A549 (cell line): ENCODE results near the gene EVX2. TPM values are rescaled to one million over a fixed set of nuclear protein-coding genes. Genes with fewer than 3 reads are reported as not detected.

Experiments used
- ATAC-seq, 2 experiments: fragments of 200-7000 bp in 1 of 2; fragments of >200 bp in 1 of 2; cut with Nextera tagmentation in 1 of 2; cut with Tn5 transposase in 1 of 2; 3 replicates each; pipeline versions ENCODE4 v1.8.0 to v1.9.1; 2018 to 2020; ENCODE audit warnings: mild to moderate bottlenecking in 1 of 2, moderate library complexity in 1 of 2
- CTCF ChIA-PET: fragments of 300-600 bp; sonication (Branson Sonifier 250); formaldehyde crosslinking; extraction: SDS; loops from one replicate; lab custom pipeline; 2021; ENCODE audit warnings: antibody characterized with exemption, inconsistent platforms; lab: Yijun Ruan, JAX
- POLR2A ChIA-PET: fragments of 350-600 bp; formaldehyde crosslinking; extraction: SDS; loops from one replicate; lab custom pipeline; 2021; ENCODE audit warnings: antibody characterized with exemption, inconsistent platforms; lab: Yijun Ruan, JAX
- DNase-seq, 2 experiments: peaks; one replicate each; pipeline versions ENCODE4 v3.0.0 to v3.0.0-alpha.2; 2011 to 2016; ENCODE audit warnings: low read depth in 1 of 2, low spot score in 1 of 2
- FAIRE-seq: peaks from 2 replicates; lab custom pipeline; 2011; peaks lifted over from hg19 to GRCh38; lab: Jason Lieb, UNC
- H3K27ac ChIP-seq, 2 experiments: fragments of >200 bp; sonication (Bioruptor Twin); formaldehyde crosslinking; 3 replicates each; pipeline ENCODE4 v1.5.1; 2016 to 2017
- H3K4me1 ChIP-seq: fragments of >200 bp; sonication (Bioruptor Twin); formaldehyde crosslinking; 3 replicates; pipeline ENCODE4 v1.6.1; 2016
- H3K4me2 ChIP-seq: fragments of >200 bp; sonication (Bioruptor Twin); formaldehyde crosslinking; 3 replicates; pipeline ENCODE4 v1.6.1; 2016
- H3K4me3 ChIP-seq: fragments of >200 bp; sonication (Bioruptor Twin); formaldehyde crosslinking; 3 replicates; pipeline ENCODE4 v1.5.1; 2016
- H3K9me3 ChIP-seq: fragments of >200 bp; sonication (Bioruptor Twin); formaldehyde crosslinking; 3 replicates; pipeline ENCODE4 v1.6.1; 2016
- CHD4 ChIP-seq: fragments of 200-600 bp; sonication (generic); IDR thresholded peaks from 2 replicates; pipeline ENCODE4 v1.6.1; 2016; ENCODE audit warnings: antibody characterized with exemption, mild to moderate bottlenecking, borderline replicate concordance
- EHF ChIP-seq: fragments of 250-450 bp; sonication (Bioruptor Pico); IDR thresholded peaks from 2 replicates; pipeline ENCODE4 v1.5.0; 2020; ENCODE audit warnings: mild to moderate bottlenecking
- EP300 ChIP-seq, 2 experiments: fragments of >200 bp; sonication (Bioruptor Twin); formaldehyde crosslinking; IDR thresholded peaks; 2 replicates in 1 of 2; 3 replicates in 1 of 2; pipeline ENCODE4 v1.6.1; 2016 to 2017
- HES2 ChIP-seq: fragments of >200 bp; sonication (Bioruptor Twin); formaldehyde crosslinking; IDR thresholded peaks from 2 replicates; pipeline ENCODE4 v1.6.1; 2016
- HOXB5 ChIP-seq: fragments of 250-450 bp; sonication (Bioruptor Pico); IDR thresholded peaks from 2 replicates; pipeline ENCODE4 v1.5.0; 2020; ENCODE audit warnings: mild to moderate bottlenecking, moderate library complexity
- MAZ ChIP-seq: fragments of 150-350 bp; IDR thresholded peaks from 2 replicates; pipeline ENCODE4 v1.6.1; 2014; ENCODE audit warnings: antibody characterized with exemption, low read depth, low read length, borderline replicate concordance
- MYC ChIP-seq: IDR thresholded peaks from 2 replicates; pipeline ENCODE4 v1.6.1; 2012; ENCODE audit warnings: mild to moderate bottlenecking, inconsistent platforms, low read length, improper control_type of control experiment, borderline replicate concordance
- NR3C1 ChIP-seq: fragments of >200 bp; sonication (Bioruptor Twin); formaldehyde crosslinking; IDR thresholded peaks from 3 replicates; pipeline ENCODE4 v1.6.1; 2017
- PBX3 ChIP-seq: IDR thresholded peaks from 2 replicates; pipeline ENCODE4 v1.6.1; 2012
- POLR2AphosphoS2 ChIP-seq: conservative IDR thresholded peaks from 2 replicates; pipeline ENCODE4 v1.6.1; 2012; ENCODE audit warnings: low read length, improper control_type of control experiment, inconsistent platforms
- RFX5 ChIP-seq: fragments of 450-650 bp; IDR thresholded peaks from 2 replicates; pipeline ENCODE4 v1.7.1; 2014; ENCODE audit warnings: antibody characterized with exemption, mild to moderate bottlenecking, moderate library complexity
- SMC3 ChIP-seq: fragments of >200 bp; sonication (Bioruptor Twin); formaldehyde crosslinking; IDR thresholded peaks from 3 replicates; pipeline ENCODE4 v1.6.1; 2018; ENCODE audit warnings: inconsistent platforms
- TFCP2L1 ChIP-seq: fragments of 250-450 bp; sonication (Bioruptor Pico); IDR thresholded peaks from 2 replicates; pipeline ENCODE4 v1.5.0; 2021; ENCODE audit warnings: mild to moderate bottlenecking
- TP53 ChIP-seq: fragments of 250-450 bp; sonication (Bioruptor Pico); IDR thresholded peaks from 2 replicates; pipeline ENCODE4 v1.5.0; 2021; ENCODE audit warnings: mild to moderate bottlenecking, moderate library complexity
- ZC3H11A ChIP-seq: fragments of 450-650 bp; IDR thresholded peaks from 2 replicates; pipeline ENCODE4 v1.6.1; 2014; ENCODE audit warnings: antibody characterized with exemption, mild to moderate bottlenecking
- ZNF302 ChIP-seq: fragments of 250-450 bp; sonication (Bioruptor Pico); IDR thresholded peaks from 2 replicates; pipeline ENCODE4 v1.9.0; 2021; ENCODE audit warnings: inconsistent platforms, mild to moderate bottlenecking, moderate library complexity
- WGBS: methylation state at CpG from one replicate; pipeline ENCODE4 v1.1.6; 2017; ENCODE audit errors: missing lambda C conversion rate; 5-methylcytosine and 5-hydroxymethylcytosine counted together
- polyA plus RNA-seq, 4 experiments: library from polyadenylated mRNA; depleted of rRNA in 3 of 4; stranded (reverse); fragments of >200 nt; fragmentation: RNase III in 1 of 4; extraction: RNeasy Plus Mini Kit Qiagen cat#74134 plus additional on column Dnase treatment in 1 of 4; gene quantifications; 2 replicates in 3 of 4; 3 replicates in 1 of 4; pipeline ENCODE4 v1.2.3, GENCODE V29; 2011 to 2017

The EVX2 gene
- polyA plus RNA-seq, 2 of the 4 experiments (the other 2 are of a cell fraction) = 0.03 TPM; not detected in 1

GRCh38 chr2:176122683-176123410 is 39.1 kb upstream of the EVX2 start, which contains the start of gene HOXD9:
Gene HOXD9, plus strand, starts transcription at chr2:176122719. Its CDS starts 50 bp downstream, at chr2:176122769.
- Histone ChIP-seq H3K9me3 (no peaks in the 10 kb centered on the region), H3K4me2 (no peak within 1 kb of the TSS), H3K4me1 (0 out of 3 replicates have a peak, but pooled peaks cover 3% of the 10 kb centered on the region), H3K4me3 (no peak within 1 kb of the TSS), H3K27ac (no peak within 1 kb of the TSS)
- FAIRE-seq = no peak
- ChIA-PET CTCF (interaction anchor here (1.9 to 3.7 kb wide), 3 partner anchors 12 to 1026 kb away, joined by 12 to 13 read pairs (median 12); no protein-coding TSS in a partner anchor), POLR2A (no interaction called here)
- WGBS = 86% methylated on average over 37 of the region's 84 CpGs
- TF ChIP-seq MAZ = no peak
- no peak for TF ChIP-seq NR3C1
- no peak for TF ChIP-seq ZNF302
- no peak for TF ChIP-seq HOXB5 (CRISPR knock-in tag)
- TF ChIP-seq RFX5 = no peak
- TF ChIP-seq MYC = no peak
- no peak for TF ChIP-seq ZC3H11A
- no peak for DNase-seq
- ATAC-seq = no peak

GRCh38 chr2:176122052-176122682 is 38.4 kb upstream of the EVX2 start:
- Histone ChIP-seq H3K27ac (no peak overlapping the region), H3K4me3 (no peak overlapping the region), H3K4me1 (0 out of 3 replicates have a peak, but pooled peaks cover 3% of the 10 kb centered on the region), H3K9me3 (no peaks in the 10 kb centered on the region), H3K4me2 (no peak overlapping the region)
- ChIA-PET POLR2A (no interaction called here), CTCF (interaction anchor here (1.4 to 3.7 kb wide), 5 partner anchors 8 to 1026 kb away, joined by 3 to 13 read pairs (median 12); no protein-coding TSS in a partner anchor)
- WGBS = 88% methylated on average over 47 of the region's 47 CpGs
- no peak for DNase-seq
- TF ChIP-seq EHF (CRISPR knock-in tag) (no peak), TFCP2L1 (no peak), EP300 (IDR thresholded peaks at IDR 0.05) (no peak), SMC3 (no peak), POLR2AphosphoS2 (no peak), HES2 (no peak), TP53 (CRISPR knock-in tag) (no peak)
- ATAC-seq = no peak
- no peak for FAIRE-seq

- ChIA-PET CTCF (interaction anchor here (1.2 to 3.7 kb wide), 9 partner anchors 9 to 1027 kb away, joined by 3 to 13 read pairs (median 5); no protein-coding TSS in a partner anchor), POLR2A (no interaction called here)
- no peak for TF ChIP-seq PBX3
- no peak for TF ChIP-seq CHD4
- TF ChIP-seq, all 56 proteins: peak for 0
- Histone ChIP-seq H3K4me3 (no peak overlapping the region), H3K9me3 (no peaks in the 10 kb centered on the region), H3K4me1 (0 out of 3 replicates have a peak, but pooled peaks cover 3% of the 10 kb centered on the region), H3K4me2 (no peak overlapping the region), H3K27ac (no peak overlapping the region)
- ATAC-seq (no peak), FAIRE-seq (no peak), DNase-seq (no peak)
- 91% methylated on average over 49 of the region's 53 CpGs for WGBS
Measured at GRCh38 chr2:176121190-176122051, 37.7 kb upstream of the EVX2 start.
